SK-N-SH treated with all-trans-retinoic acid at 6 μM for 48 hours (cell line): Measurements from ENCODE around the gene RAET1L.
"Not testable (repeated sequence)": the region's sequence is repeated elsewhere in the genome, so short reads cannot be mapped to it uniquely, and the experiment has no call there.

Experiments used
- ARNTL ChIP-seq: fragments of 450-650 bp; formaldehyde crosslinking; IDR thresholded peaks from 2 replicates; pipeline ENCODE4 v1.5.0; 2020; ENCODE audit warnings: low read depth, mild to moderate bottlenecking, moderate library complexity, borderline replicate concordance
- OSR1 ChIP-seq: fragments of 250-450 bp; sonication (Bioruptor Pico); IDR thresholded peaks from 2 replicates; pipeline ENCODE4 v1.8.0; 2022; ENCODE audit warnings: moderate library complexity, mild to moderate bottlenecking, inconsistent platforms
- PATZ1 ChIP-seq: fragments of 250-450 bp; sonication (Bioruptor Pico); IDR thresholded peaks from 2 replicates; pipeline ENCODE4 v1.8.0; 2020; ENCODE audit warnings: mild to moderate bottlenecking, moderate library complexity, borderline replicate concordance
- ZC3H10 ChIP-seq: fragments of 250-450 bp; sonication (Bioruptor Pico); IDR thresholded peaks from 2 replicates; pipeline ENCODE4 v1.5.1; 2021; ENCODE audit warnings: mild to moderate bottlenecking, moderate library complexity
- ZFP30 ChIP-seq: fragments of 450-650 bp; formaldehyde crosslinking; IDR thresholded peaks from 2 replicates; pipeline ENCODE4 v1.5.0; 2022; ENCODE audit warnings: mild to moderate bottlenecking, moderate library complexity
- ZNF70 ChIP-seq: fragments of 450-650 bp; formaldehyde crosslinking; IDR thresholded peaks from 2 replicates; pipeline ENCODE4 v1.5.0; 2020; ENCODE audit warnings: mild to moderate bottlenecking, moderate library complexity

- not testable (repeated sequence) for TF ChIP-seq ZFP30 (CRISPR knock-in tag); ZC3H10; OSR1 (CRISPR knock-in tag); ZNF70; PATZ1 (CRISPR knock-in tag); ARNTL (CRISPR knock-in tag)
Measured at GRCh38 chr6:149974394-149974793, 50.9 kb downstream of the RAET1L start.
